K562 (cell line): Measurements from ENCODE around the gene TMEM192.

Experiments used
- CTCF ChIP-seq, 3 experiments: IDR thresholded peaks in 2 of 3; conservative IDR thresholded peaks in 1 of 3; 2 replicates each; pipeline ENCODE4 v1.5.1; 2011 to 2012; ENCODE audit warnings: low read length in 3 of 3, mild to moderate bottlenecking in 3 of 3, control low read depth in 2 of 3, improper control_type of control experiment in 1 of 3, inconsistent platforms in 1 of 3, low read depth in 1 of 3, mixed read lengths in 1 of 3, moderate library complexity in 1 of 3; ENCODE audit not compliant: insufficient read depth in 2 of 3
- HDAC2 ChIP-seq: fragments of 450-650 bp; IDR thresholded peaks from 2 replicates; pipeline ENCODE4 v1.6.1; 2016; ENCODE audit warnings: mild to moderate bottlenecking
- NUFIP1 ChIP-seq: fragments of 450-650 bp; IDR thresholded peaks from 2 replicates; pipeline ENCODE4 v1.6.1; 2018; ENCODE audit not compliant: partially characterized antibody
- ZBTB1 ChIP-seq: sonication (generic); formaldehyde crosslinking; IDR thresholded peaks from 2 replicates; pipeline ENCODE4 v1.8.1; 2023; ENCODE audit warnings: missing genetic modification reagents, low read depth, mild to moderate bottlenecking, borderline replicate concordance
- ZC3H11A ChIP-seq: IDR thresholded peaks from 2 replicates; pipeline ENCODE4 v1.6.1; 2012; ENCODE audit warnings: low read depth, low read length, improper control_type of control experiment

- TF ChIP-seq CTCF (IDR thresholded peaks at IDR 0.05 in 2 of 3, conservative IDR thresholded peaks at IDR 0.05 in 1 of 3; ENCODE audit: insufficient read depth in 2 of 3, low read depth in 1 of 3, low read length in 3 of 3) (no peak), ZC3H11A (no peak), HDAC2 (no peak), NUFIP1 (no peak), ZBTB1 (no peak)
Measured at GRCh38 chr4:165027762-165028402, 84.8 kb downstream of the TMEM192 start.
